HG03025 (cell line): Measurements from ENCODE around the gene RRAGB.
"Not testable (repeated sequence)": the region's sequence is repeated elsewhere in the genome, so short reads cannot be mapped to it uniquely, and the experiment has no call there.

Source experiments
- ATAC-seq: cut with Tn5 transposase; IDR thresholded peaks from one replicate; pipeline ENCODE4 v1.9.1; 2021; ENCODE audit warnings: mild to moderate bottlenecking, moderate library complexity; ENCODE audit not compliant: unreplicated experiment, low FRiP score

Gene RRAGB

DNA sequence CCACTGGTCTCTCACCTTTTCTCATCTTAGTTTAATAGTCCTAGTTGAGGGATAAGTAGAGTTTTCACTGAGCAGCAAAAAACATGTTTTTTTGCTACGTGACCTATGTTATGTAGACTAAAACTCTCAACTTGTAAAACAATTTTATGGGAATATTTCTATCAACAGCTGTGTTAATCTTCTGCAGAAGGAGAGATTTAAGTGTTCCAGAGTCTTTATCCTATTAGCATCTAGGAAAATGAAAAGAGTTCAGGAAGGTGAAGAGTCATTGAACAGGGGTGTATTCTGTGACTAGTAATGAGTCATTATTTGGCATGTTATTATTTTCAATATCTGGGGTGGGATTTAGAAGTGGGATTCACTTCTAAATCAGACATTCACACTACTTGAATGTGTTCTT lies 41.9 kb downstream of the RRAGB start:
- no peak for ATAC-seq

DNA sequence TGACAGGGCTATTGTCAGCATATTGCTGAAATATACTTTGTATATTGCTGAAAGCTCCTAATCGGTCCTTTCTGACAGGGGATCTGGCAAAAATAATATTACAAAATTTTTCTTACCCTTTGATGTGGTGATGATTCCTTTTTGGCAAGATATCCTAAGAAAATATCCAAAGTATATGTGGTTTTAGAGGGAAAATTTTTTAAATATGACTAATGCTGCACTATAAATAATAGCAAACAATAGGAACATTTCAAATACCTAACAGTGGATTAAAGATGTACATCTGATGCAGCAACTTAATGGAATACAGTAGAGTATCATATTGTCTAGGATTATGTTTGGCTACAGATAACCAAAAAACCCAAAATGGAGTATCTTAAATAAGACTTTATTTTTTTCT lies 49.6 kb downstream of the RRAGB start:
- ATAC-seq = no peak

DNA sequence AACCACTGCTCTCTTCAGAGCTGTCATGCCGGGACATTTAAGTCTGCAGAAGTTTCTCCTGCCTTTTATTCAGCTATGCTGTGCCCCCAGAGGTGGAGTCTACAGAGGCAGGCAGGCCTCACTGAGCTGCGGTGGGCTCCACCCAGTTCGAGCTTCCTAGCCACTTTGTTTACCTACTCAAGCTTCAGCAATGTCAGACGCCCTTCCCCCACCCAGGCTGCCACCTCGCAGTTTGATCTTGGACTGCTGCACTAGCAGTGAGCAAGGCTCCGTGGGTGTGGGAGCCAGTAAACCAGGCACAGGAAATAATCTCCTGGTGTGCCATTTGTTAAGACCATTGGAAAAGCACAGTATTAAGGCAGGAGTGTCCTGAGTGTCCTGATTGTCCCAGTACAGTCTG lies 56.9 kb downstream of the RRAGB start:
- not testable (repeated sequence) for ATAC-seq

DNA sequence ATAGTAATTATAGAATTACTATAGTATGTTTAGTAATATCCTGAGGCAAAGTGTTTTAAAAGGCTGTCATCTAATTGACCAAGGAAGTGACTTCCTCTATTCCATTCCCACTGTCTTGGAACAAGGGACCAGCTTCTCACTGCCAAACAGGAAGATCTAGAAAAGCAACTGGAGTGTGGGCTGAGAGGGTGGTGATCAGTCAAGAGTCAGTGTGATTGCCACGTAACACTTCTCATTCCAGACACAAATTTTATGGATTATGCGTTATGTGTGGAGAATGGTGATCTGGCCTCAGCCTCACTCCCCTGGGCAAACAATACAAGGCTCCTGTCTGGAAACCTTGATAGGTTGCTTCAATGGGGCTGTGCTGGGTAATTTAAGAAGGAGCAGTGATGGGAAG lies 60.0 kb downstream of the RRAGB start:
- ATAC-seq = no peak

DNA sequence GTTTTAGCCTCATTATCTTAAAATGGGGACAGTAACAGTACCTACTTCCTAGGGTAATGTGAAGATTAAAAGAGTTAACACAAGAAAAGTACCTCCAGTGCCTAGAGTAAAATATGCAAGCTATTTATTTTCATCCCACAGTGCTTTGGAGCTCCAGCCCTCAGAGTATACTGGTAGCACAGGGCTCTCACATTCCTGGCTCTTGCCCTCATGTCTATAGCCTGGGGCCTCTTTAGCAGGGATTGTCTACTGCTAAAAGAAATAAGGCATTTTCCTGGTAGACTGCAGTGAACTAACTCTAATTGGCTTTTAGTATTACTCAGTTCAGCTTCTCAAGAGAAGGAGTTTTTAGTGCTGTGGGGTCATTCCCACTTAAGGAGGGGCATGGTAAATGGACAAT lies 60.8 kb downstream of the RRAGB start:
- no peak for ATAC-seq

DNA sequence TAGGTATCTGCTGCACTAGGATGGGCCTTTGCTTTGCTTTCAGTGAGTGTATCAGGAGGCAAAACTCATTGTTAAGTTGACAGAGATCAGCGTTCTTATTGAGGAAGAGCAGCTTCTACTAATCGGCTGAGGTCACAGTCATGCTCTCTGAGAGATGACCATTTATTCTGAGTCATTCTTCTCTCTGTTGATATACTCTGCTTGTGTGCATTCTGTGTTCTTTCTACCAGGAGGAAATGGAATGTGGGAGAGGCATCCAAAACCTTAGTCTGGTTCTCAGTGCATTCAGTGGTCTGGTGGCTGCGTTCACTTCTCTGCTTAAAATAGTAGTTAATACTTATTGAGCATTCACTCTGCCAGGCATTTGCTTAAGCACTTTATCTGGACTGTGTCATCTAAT lies 66.2 kb downstream of the RRAGB start:
- no peak for ATAC-seq

DNA sequence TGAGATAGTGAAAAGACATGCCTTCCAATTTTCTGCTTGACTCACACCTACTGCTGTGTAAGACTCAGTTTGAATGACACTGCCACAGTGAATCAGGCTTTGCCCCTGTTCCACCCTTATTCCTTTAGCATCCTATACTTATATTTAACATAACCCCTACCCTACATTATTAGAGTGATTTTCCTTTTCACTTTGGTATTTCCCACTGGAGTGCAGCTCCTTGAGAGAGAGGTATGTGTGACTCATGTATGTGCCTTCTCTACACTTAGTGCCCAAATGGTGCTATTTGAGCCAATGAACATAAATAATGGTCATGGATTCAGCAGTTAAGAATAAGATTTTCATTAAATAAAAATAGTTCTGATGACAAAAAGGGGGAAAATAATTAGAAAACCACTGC lies 69.5 kb downstream of the RRAGB start:
- ATAC-seq = no peak

DNA sequence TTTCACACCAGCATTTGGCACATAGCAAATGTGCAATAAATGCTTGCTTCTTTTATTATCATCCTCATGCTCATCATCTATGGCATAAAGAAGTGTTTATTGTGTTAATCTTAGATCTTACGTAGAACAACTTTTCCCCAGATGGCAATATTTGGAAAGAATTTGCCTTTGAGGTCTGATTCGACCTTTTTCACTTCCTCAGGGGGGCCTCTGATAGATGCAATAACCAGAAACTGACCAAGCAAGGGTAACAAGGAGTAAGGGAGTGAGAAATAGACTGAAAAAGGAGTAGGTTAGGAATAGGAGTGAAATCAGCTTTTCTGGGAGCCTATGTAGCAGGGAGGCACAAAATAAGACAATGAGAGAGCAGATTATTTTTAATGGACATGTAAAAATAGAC lies 70.2 kb downstream of the RRAGB start:
- no peak for ATAC-seq

DNA sequence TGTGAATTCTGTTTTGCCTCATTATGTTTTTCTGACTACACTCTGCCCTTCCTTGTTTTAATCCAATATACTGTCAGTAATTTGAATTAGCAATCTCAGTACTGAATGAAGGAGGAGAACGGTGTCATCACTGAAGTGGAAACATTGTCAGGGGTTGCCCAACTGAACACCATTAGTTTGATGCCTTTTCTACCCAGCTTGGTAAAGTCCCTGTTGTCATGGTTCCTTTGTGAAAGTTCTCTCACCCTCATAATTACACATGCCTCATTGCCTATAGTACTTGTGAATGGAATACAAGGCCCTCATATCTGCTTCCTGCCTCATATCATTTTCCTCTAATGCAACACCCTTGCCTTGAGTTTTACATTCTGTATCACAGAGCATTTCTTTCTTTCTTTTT lies 76.9 kb downstream of the RRAGB start:
- ATAC-seq = peak; percentile 74

DNA sequence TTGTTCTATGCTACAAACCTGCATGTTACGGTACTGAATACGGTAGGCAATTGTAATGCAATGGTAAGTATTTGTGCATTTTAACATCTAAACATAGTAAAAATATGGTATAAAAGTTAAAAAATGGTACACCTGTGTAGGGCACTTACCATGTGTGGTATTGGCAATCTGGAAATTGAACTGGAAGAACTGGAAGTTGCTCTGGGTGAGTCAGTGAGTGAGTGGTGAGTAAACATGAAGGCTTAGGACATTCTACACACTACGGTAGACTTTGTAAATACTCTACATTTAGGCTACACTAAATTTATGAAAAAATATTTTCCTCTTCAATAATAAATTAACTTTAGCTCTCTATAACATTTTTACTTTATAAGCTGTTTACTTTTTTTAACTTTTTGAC lies 78.9 kb downstream of the RRAGB start:
- no peak for ATAC-seq

DNA sequence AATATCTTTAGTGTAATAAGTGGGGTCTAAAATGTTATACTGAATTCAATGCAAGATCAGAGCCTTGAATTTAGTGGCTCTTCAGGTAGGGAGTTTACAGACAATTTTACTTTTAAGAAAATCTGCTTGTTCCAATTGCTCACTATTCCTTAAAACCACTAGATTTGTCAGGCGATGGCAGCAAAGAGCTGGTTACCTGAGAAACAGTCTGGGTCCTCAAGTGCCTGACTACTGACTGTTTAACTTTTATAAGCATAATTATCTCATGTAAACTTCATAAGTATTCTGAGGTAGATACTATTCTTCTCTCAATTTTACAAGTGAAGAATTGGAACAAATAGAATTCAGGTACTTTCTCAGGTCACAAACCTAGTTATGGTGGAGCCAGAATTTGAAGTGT lies 84.3 kb downstream of the RRAGB start:
- no peak for ATAC-seq
